AG08395 (cell line): ENCODE results near the gene LTA4H.
"Not testable (repeated sequence)": the region's sequence is repeated elsewhere in the genome, so short reads cannot be mapped to it uniquely, and the experiment has no call there.

ENCODE experiments used
- DNase-seq: peaks from one replicate; pipeline ENCODE4 v3.0.0; 2012; ENCODE audit warnings: mixed read lengths, low spot score

LTA4H gene

DNA sequence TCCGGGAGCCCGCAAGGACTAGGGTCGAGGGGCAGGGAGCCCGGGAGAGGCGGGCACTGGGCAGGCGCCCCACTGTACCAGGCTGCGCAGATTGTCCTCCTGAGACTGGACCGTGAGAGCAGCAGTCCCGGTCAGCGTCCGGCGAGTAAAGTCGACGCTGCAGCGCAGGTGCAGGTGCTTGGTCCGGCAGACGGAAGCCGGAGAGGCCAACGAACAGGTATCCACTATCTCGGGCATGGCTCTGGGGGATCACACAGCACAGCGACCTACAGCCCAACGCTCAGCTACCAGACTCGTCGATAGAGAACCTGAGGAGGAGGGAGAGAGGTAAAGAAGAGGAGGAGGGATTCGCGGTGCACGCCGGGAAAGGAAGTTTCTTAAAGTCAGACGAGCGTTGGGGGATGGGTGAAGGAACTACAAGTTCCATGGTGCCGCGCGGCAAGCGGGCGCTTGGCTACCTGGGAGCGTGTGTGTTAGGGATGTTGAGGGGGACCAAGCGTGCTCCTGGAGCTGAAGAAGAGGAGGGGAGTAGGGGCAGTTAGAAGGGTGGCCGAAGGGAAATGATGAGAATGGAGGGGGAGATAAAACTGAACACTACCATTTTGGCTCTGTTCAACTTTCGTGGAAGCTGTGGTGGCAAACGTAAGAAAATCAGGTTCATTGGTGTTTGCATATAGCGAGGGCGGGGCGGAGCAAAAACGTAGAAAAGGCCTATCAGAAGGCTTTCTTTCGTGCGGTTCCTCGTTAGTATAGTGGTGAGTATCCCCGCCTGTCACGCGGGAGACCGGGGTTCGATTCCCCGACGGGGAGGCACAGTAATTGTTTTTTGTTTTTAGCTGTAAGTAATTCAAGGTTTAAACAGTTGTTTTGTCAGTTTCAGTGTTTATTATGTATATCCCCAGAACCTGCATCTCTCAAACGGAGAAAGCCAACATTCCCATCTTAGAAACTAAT, at the start of gene LTA4H:
Gene LTA4H (minus strand): TSS at position 305 of the 954 bp plus-strand sequence. CDS start 68 bp downstream, at position 237.
- peak; percentile 95 for DNase-seq

DNA sequence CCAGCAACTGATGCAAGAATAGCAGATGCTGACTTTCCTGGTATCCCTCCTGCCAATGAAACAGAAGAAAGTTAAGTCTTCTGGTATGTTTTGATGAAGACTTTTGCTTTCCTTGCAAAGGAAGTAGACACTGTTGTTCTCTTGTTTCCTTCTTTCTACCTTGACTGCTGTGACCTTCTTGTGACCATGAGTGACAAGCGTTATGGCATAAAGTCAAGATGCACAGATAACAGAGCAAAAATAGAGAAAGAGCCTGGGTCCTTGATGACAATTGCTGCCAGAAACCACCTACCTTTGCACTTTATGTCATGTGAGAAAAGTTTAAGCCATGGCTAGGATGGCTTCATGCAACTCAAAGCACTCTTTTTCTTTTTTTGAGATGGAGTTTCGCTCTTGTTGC, 49.2 kb upstream of the LTA4H start:
- no peak for DNase-seq

- no peak for DNase-seq
Measured at GRCh38 chr12:96083020-96083719, 47.8 kb upstream of the LTA4H start.

GRCh38 chr12:96081596-96081995, 46.2 kb upstream of the LTA4H start:
- no peak for DNase-seq

GRCh38 chr12:96078231-96079135, 43.1 kb upstream of the LTA4H start:
- DNase-seq, result no peak

DNA sequence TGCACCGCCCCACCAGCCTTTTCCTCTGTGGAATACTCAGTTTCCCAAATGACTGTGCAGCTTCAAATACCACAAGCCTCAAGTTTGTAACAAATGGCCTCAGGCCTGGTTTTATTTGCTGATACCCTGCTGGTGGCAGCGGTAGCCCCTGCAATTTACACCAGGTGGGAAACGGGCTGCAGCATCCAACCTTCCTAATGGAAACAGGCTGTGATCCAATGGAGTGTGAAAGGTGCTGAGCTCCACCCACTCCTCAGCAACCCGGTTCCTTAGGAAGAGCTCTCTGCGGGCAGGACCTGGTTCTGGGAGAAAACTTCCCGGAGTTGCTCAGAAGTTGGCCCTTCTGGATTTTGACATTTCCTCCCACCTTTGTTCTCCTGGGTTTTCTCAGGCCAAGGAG, 41.7 kb upstream of the LTA4H start:
- DNase-seq, result no peak

DNA sequence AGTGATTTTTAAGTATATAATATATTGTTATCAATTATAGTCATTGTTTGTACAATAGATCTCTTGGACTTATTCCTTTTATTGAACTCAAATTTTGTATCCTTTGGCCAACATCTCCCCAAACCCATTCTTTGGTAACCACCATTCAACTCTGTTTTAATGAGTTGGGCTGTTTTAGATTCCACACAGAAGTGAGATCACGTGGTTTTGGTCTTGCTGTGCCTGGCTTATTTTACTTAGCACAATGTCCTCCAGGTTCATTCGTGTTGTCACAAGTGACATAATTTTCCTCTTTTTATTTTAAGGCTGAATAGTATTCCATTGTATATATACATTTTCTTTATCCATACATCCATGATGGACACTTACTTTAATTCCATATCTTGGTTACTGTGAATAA, 40.2 kb upstream of the LTA4H start:
- no peak for DNase-seq

DNA sequence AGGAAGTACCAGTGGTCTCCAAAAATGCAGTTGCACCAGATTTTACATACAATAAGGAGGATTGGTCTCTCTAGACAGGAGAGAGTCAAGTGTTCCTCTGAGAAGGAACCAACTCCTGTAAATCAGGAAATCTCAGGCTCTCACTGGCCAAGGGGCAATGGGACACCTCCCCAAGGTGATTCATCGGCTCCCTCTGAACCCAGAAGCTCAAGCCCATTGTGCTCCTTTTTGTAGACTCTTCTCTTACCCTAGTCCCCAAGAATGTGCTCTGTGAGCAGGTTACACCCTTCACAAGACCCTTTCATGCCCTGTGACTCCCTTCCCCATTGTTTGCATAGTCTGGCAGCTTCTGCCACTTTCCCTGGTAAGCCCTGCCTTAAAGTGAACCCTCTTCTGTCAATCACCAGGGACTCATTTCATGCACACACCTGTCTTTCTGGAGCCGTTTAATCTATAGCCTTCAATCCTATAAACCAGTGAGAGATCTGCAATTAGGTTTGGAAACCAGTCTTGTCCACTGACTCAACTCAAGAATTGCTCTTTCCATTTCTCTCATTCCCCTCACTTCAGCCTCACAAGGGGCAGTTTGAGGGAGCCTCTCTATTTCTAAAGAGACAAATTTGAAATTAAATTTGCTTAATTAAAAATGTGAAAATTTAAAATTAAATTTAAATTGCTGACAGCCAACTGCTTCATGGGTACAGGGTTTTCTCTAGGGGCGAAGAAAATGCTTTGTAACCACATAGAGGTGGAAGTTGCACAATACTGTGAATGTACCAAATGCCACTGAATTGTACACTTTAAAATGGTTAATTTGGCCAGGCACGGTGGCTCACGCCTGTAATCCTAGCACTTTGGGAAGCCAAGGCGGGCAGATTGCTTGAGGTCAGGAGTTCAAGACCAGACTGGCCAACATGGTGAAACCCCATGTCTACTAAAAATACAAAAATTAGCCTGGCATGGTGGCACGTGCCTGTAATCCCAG, 38.3 kb upstream of the LTA4H start:
- no peak for DNase-seq

DNA sequence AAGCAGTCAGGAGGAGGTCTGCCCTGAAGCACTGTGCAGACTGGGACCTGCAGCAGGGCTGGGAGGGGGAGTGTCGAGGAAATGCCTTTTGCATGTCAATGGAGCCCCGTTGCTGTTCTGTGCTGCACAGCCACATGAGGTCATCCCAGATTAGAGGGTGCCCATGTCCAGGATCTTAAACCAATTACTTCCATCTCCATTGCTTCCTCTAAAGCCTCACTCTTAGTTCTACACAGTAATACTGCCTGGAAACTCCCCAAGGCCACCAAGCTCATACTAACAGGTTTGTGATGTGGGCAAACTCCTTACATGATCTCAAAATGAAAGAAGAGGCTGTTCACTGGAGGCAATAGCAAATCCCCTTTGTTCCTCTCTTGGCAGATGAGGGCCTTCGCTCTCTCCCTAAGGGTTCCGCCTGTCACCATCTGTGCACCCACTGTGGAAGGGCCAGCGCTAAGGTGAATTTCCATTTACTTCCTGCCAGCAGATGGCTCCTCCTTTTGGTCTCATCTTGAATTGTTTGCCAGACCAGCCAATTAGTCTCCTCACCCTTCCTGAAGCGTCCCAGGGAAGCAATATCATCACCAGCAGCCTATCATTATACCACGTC, 35.4 kb upstream of the LTA4H start:
- no peak for DNase-seq

- DNase-seq, result no peak
Measured at GRCh38 chr12:96069511-96070231, 34.3 kb upstream of the LTA4H start.

GRCh38 chr12:96068636-96069035, 33.2 kb upstream of the LTA4H start:
- no peak for DNase-seq

DNA sequence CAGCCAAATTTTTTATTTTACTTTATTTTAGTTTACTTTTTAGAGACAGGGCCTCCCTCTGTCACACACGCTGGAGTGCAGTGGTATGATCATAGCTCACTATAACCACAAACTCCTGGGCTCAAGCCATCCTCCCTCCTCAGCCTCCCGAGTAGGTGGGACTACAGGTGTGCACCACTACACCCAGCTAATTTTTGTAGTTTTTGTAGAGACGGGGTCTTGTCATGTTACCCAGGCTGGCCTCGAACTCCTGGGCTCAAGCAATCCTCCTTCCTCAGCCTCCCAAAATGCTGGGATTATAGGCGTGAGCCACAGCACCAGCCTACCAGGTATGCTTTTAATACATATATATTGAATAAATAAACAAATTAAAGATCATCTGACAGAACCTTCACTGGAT, 32.7 kb upstream of the LTA4H start:
- DNase-seq, result no peak

GRCh38 chr12:96065776-96066175, 30.4 kb upstream of the LTA4H start:
- DNase-seq, result not testable (repeated sequence)

GRCh38 chr12:96064966-96065365, 29.6 kb upstream of the LTA4H start:
- no peak for DNase-seq

GRCh38 chr12:96064271-96064670, 28.9 kb upstream of the LTA4H start:
- no peak for DNase-seq

GRCh38 chr12:96063046-96063445, 27.7 kb upstream of the LTA4H start:
- peak; percentile 33 for DNase-seq

- DNase-seq, result peak; percentile 89
Measured at GRCh38 chr12:96061864-96062453, 26.6 kb upstream of the LTA4H start.

GRCh38 chr12:96061323-96061722, 25.9 kb upstream of the LTA4H start:
- DNase-seq, result no peak

GRCh38 chr12:96060041-96060440, 24.7 kb upstream of the LTA4H start:
- DNase-seq, result no peak
